ENCODE results near the gene ANXA9. TPM values are rescaled to one million over a fixed set of nuclear protein-coding genes. Genes with fewer than 3 reads are reported as not detected.

The ANXA9 gene
- total and polyA plus RNA-seq, 9 donors = 0.04 to 3.5 (median 2.5) TPM

DNA sequence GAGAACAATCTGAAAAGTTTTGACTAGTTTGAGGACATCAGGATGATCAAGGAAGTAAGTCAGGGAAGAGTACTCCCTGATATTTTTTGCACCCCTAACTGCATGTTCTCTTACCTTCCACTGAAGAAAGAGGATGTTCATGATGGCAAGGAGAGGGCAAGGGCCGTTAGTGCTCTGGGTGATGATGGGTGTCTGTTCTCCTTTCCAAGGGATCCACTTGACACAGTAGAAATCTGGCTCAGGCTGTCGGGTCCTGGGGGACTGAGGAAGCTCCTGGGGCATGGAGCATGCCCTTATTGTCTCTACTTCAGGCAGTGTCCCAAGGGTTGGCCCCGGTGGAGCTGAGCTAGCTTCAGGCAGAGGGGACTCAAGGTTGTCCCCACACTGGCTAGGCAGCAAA, 20.0 kb downstream of the ANXA9 start:
- no peak overlapping the region for H3K4me3 ChIP-seq (ENCODE audit: low read length)
- peaks cover 28% of the 10 kb centered on the region for H3K4me1 ChIP-seq (ENCODE audit: control insufficient read depth, insufficient read depth, low read length)
- WGBS (ENCODE audit: insufficient coverage) = 79% methylated on average over 3 of the region's 3 CpGs
- no peaks in the 10 kb centered on the region for H3K27me3 ChIP-seq (ENCODE audit: control insufficient read depth, insufficient read depth, low read length)
- H3K9me3 ChIP-seq (replicated peaks; ENCODE audit: control insufficient read depth, low read depth, low read length) = no peaks in the 10 kb centered on the region
- no peak overlapping the region for H3K27ac ChIP-seq (ENCODE audit: low read length)
- DNase-seq = no peak
- H3K36me3 ChIP-seq (ENCODE audit: control insufficient read depth, insufficient read depth, low read length) = peaks cover 48% of the 10 kb centered on the region

DNA sequence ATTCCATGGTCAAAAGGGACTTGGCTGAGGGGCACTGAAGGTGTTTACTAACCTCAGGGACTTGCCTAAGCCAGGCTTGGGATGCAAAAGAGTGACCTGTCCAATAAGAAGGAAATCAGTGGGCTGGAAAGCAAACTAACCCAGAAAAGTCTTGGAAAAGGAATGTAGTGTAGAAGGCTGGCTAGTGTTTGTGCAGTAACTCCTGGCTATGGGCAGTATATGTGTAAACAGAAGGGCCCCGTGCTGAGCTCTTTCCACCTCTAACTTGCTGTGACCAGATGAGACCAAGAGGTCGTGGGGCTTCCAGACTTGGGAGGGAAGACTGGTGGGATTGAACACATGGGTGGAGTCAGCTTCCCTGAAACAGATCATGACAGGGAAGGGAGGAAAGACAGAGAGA, 20.5 kb downstream of the ANXA9 start:
- Histone ChIP-seq H3K9me3 (replicated peaks; ENCODE audit: control insufficient read depth, low read depth, low read length) (no peaks in the 10 kb centered on the region), H3K27me3 (ENCODE audit: control insufficient read depth, insufficient read depth, low read length) (no peaks in the 10 kb centered on the region), H3K4me3 (ENCODE audit: low read length) (no peak overlapping the region), H3K4me1 (ENCODE audit: control insufficient read depth, insufficient read depth, low read length) (peaks cover 34% of the 10 kb centered on the region), H3K27ac (ENCODE audit: low read length) (no peak overlapping the region), H3K36me3 (ENCODE audit: control insufficient read depth, insufficient read depth, low read length) (peaks cover 42% of the 10 kb centered on the region)
- DNase-seq = no peak
- WGBS (ENCODE audit: insufficient coverage) = 50% methylated on average over 1 of the region's 2 CpGs

- no peak for DNase-seq
- H3K27me3 ChIP-seq (ENCODE audit: control insufficient read depth, insufficient read depth, low read length) = no peaks in the 10 kb centered on the region
- H3K36me3 ChIP-seq (ENCODE audit: control insufficient read depth, insufficient read depth, low read length) = peaks cover 37% of the 10 kb centered on the region
- H3K4me3 ChIP-seq (ENCODE audit: low read length) = no peak overlapping the region
- H3K9me3 ChIP-seq (replicated peaks; ENCODE audit: control insufficient read depth, low read depth, low read length) = no peaks in the 10 kb centered on the region
- H3K27ac ChIP-seq (ENCODE audit: low read length) = no peak overlapping the region
- peaks cover 39% of the 10 kb centered on the region for H3K4me1 ChIP-seq (ENCODE audit: control insufficient read depth, insufficient read depth, low read length)
These were observed 21.1 kb downstream of the ANXA9 start for GRCh38 chr1:151003180-151003579.

DNA sequence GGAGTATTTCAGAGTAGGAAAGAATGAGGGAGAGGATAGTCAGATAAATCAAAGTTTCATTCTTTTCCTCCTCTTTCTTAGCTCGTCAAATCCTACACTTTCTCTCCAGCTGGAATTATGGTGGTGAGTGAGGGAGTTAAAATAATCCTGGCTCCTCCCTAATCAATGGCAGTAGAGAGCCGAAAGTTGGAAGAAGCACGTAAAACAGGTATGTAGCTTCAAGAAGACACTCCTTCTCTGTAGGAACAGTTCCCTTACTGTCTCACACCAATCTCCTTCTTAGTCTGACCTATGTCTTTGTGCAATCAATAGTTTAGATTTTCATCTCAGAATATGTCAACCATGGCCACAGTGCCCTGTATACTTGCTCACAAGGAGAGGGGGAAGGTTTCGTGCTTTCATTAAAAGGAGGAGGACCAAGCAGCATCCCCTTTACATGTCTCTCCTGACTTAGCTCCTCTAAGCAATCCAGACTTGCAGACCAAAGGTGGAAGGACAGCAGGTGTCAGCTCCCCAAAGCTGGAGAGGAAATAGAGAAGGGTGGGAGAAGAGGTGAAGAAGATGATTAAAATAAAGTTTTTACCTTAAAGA, 23.7 kb downstream of the ANXA9 start:
- no CpG with 5 or more reads among the region's 4 CpGs for WGBS (ENCODE audit: insufficient coverage)
- Histone ChIP-seq H3K4me3 (ENCODE audit: low read length) (peak overlapping the region; percentile 62), H3K9me3 (replicated peaks; ENCODE audit: control insufficient read depth, low read depth, low read length) (no peaks in the 10 kb centered on the region), H3K4me1 (ENCODE audit: control insufficient read depth, insufficient read depth, low read length) (peaks cover 49% of the 10 kb centered on the region), H3K27me3 (ENCODE audit: control insufficient read depth, insufficient read depth, low read length) (no peaks in the 10 kb centered on the region), H3K27ac (ENCODE audit: low read length) (peak overlapping the region; percentile 94), H3K36me3 (ENCODE audit: control insufficient read depth, insufficient read depth, low read length) (peaks cover 14% of the 10 kb centered on the region)
- DNase-seq = peak; percentile 29

DNA sequence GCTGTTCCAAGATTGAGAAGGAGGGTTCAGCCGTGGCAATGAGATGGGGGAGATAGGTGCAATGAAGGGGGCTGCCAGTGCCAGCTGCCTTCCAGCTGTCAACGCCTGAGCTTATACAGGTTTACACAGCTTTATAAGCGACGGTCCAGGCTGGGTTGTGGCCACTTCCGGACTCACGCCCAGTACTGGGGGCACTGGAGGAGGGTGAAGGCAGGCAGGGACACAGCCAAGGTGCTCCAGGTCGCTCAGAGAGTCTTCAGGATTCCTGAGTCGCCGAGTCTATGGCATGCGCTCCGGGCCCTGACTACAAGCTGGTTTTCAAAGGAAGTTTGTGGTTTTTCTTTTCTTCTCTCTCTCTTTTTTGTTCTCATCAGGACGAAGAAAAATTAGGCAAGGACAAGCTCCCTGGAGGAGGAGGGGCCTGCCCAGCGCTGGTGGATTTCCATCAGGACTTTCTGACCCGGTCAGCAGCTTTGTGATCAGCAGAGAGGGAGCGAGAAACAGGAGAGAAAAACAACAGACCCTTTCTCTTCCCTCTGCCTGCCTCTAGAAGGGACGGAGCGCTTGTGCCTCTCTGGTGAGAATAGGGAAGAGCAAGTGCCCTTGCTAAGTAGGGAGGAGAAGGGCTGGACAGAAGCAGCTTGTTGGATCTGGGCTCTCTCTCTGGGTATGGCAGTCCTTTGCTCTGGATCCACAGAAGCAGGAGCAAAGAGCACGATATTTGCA, 24.4 kb downstream of the ANXA9 start, which contains the start of gene MINDY1:
Gene MINDY1 (minus strand): TSS at position 576 of the 726 bp plus-strand sequence. CDS start 4,285 bp downstream, outside the sequence.
- Histone ChIP-seq H3K36me3 (ENCODE audit: control insufficient read depth, insufficient read depth, low read length) (peaks cover 9% of the 10 kb centered on the region), H3K9me3 (replicated peaks; ENCODE audit: control insufficient read depth, low read depth, low read length) (no peaks in the 10 kb centered on the region), H3K4me1 (ENCODE audit: control insufficient read depth, insufficient read depth, low read length) (peaks cover 49% of the 10 kb centered on the region), H3K4me3 (ENCODE audit: low read length) (peak within 1 kb of the TSS; percentile 62), H3K27ac (ENCODE audit: low read length) (peak within 1 kb of the TSS; percentile 94), H3K27me3 (ENCODE audit: control insufficient read depth, insufficient read depth, low read length) (no peaks in the 10 kb centered on the region)
- DNase-seq = peak; percentile 95
- WGBS (ENCODE audit: insufficient coverage) = under 1% methylated on average over 6 of the region's 18 CpGs

GRCh38 chr1:151007853-151008243, 25.8 kb downstream of the ANXA9 start:
- Histone ChIP-seq H3K27me3 (ENCODE audit: control insufficient read depth, insufficient read depth, low read length) (no peaks in the 10 kb centered on the region), H3K4me1 (ENCODE audit: control insufficient read depth, insufficient read depth, low read length) (peaks cover 49% of the 10 kb centered on the region), H3K27ac (ENCODE audit: low read length) (peak overlapping the region; percentile 94), H3K9me3 (replicated peaks; ENCODE audit: control insufficient read depth, low read depth, low read length) (no peaks in the 10 kb centered on the region), H3K36me3 (ENCODE audit: control insufficient read depth, insufficient read depth, low read length) (peaks cover under 1% of the 10 kb centered on the region), H3K4me3 (ENCODE audit: low read length) (peak overlapping the region; percentile 85)
- WGBS (ENCODE audit: insufficient coverage) = 0% methylated on average over 2 of the region's 4 CpGs
- DNase-seq = no peak

DNA sequence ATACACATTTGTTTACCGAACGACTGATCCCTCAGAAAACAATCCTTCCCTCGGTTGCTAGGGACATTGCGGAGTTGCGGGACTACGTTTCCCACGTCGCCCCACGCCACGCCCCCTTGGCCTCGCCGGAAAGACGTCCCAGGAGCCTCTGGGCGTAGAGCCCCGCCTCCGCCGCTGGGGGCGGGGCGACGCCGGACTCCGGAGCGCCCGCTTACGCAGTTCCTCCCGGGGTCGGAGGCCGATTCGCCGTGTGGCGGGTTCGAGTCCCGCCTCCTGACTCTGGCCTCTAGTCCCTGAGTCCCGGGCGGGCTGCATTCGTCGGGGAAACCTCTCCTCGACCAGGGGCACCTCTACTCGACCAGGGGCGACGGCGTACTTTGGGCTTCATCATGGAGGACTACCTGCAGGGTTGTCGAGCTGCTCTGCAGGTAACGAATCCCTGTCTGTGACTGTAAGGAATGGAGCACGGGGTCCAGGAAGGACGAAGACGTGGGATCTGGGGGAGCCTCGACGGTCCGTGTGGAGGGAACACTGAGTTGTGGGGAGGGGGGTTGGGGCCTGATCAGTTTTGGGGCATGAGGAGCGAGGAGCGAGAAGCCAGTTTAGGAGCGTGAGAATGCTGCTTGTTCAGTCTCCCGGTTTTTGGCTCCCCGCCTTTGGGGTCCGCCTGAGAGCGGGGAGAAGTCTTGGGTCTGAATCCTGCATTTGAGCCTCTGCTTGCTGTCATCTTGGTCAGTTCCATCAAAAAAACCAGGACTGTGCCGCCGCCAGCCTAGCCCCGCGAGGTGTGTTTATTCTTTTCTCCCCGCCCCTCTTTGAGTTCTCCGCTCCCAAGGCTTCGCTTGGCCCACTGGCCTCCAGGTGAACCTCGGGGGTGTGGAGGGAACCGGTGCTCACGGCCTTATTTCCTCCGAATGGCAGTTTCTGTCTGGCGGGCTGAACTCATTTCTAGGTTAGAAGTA, 26.4 kb downstream of the ANXA9 start, which contains the start of gene PRUNE1:
Gene PRUNE1 (plus strand): TSS at position 206 of the 962 bp plus-strand sequence. CDS start 184 bp downstream, at position 390.
- peak within 1 kb of the TSS; percentile 94 for H3K27ac ChIP-seq (ENCODE audit: low read length)
- H3K27me3 ChIP-seq (ENCODE audit: control insufficient read depth, insufficient read depth, low read length) = no peaks in the 10 kb centered on the region
- H3K4me1 ChIP-seq (ENCODE audit: control insufficient read depth, insufficient read depth, low read length) = peaks cover 45% of the 10 kb centered on the region
- peaks cover 3% of the 10 kb centered on the region for H3K36me3 ChIP-seq (ENCODE audit: control insufficient read depth, insufficient read depth, low read length)
- DNase-seq = peak; percentile 98
- peak within 1 kb of the TSS; percentile 85 for H3K4me3 ChIP-seq (ENCODE audit: low read length)
- under 1% methylated on average over 63 of the region's 69 CpGs for WGBS (ENCODE audit: insufficient coverage)
- no peaks in the 10 kb centered on the region for H3K9me3 ChIP-seq (replicated peaks; ENCODE audit: control insufficient read depth, low read depth, low read length)

GRCh38 chr1:151009206-151009587, 27.1 kb downstream of the ANXA9 start:
- no CpG with 5 or more reads among the region's 3 CpGs for WGBS (ENCODE audit: insufficient coverage)

GRCh38 chr1:151009674-151010345, 27.7 kb downstream of the ANXA9 start:
- H3K4me1 ChIP-seq (ENCODE audit: control insufficient read depth, insufficient read depth, low read length) = peaks cover 37% of the 10 kb centered on the region
- no peak overlapping the region for H3K27ac ChIP-seq (ENCODE audit: low read length)
- H3K4me3 ChIP-seq (ENCODE audit: low read length) = no peak overlapping the region
- WGBS (ENCODE audit: insufficient coverage) = no CpG with 5 or more reads among the region's 8 CpGs
- no peaks in the 10 kb centered on the region for H3K27me3 ChIP-seq (ENCODE audit: control insufficient read depth, insufficient read depth, low read length)
- DNase-seq = no peak
- H3K36me3 ChIP-seq (ENCODE audit: control insufficient read depth, insufficient read depth, low read length) = peaks cover 3% of the 10 kb centered on the region
- no peaks in the 10 kb centered on the region for H3K9me3 ChIP-seq (replicated peaks; ENCODE audit: control insufficient read depth, low read depth, low read length)

More at GRCh38 chr1:151009206-151009587, 27.1 kb downstream of the ANXA9 start:
- Histone ChIP-seq H3K27ac (ENCODE audit: low read length) (peak overlapping the region; percentile 92), H3K27me3 (ENCODE audit: control insufficient read depth, insufficient read depth, low read length) (no peaks in the 10 kb centered on the region), H3K4me3 (ENCODE audit: low read length) (peak overlapping the region; percentile 85), H3K4me1 (ENCODE audit: control insufficient read depth, insufficient read depth, low read length) (peaks cover 42% of the 10 kb centered on the region), H3K36me3 (ENCODE audit: control insufficient read depth, insufficient read depth, low read length) (peaks cover 3% of the 10 kb centered on the region), H3K9me3 (replicated peaks; ENCODE audit: control insufficient read depth, low read depth, low read length) (no peaks in the 10 kb centered on the region)
- DNase-seq = peak; percentile 19

All from muscle of leg (tissue), 11 donors.